Stimulated activated CD4-positive, alpha-beta T cell treated with anti-CD3 and anti-CD28 coated beads, Interleukin-2, amount 100 ng/mL, for 24 hours (primary cell): Measurements from ENCODE around the gene ABLIM1.

Experiments used
- DNase-seq, 2 donors: peaks; one replicate each; pipeline ENCODE4 v3.0.0-alpha.2; 2020

Gene ABLIM1

GRCh38 chr10:114541797-114542160 is 116.3 kb downstream of the ABLIM1 start:
- no peak for DNase-seq

- peak; percentile 61 to 68 for DNase-seq
Observed at GRCh38 chr10:114541081-114541796, 116.8 kb downstream of the ABLIM1 start.

- no peak for DNase-seq
Observed at GRCh38 chr10:114540236-114540635, 117.8 kb downstream of the ABLIM1 start.

- no peak for DNase-seq
Observed at GRCh38 chr10:114539623-114540022, 118.5 kb downstream of the ABLIM1 start.

- DNase-seq = peak; percentile 52 to 68
Observed at GRCh38 chr10:114538181-114538906, 119.7 kb downstream of the ABLIM1 start.

- DNase-seq = no peak
Observed at GRCh38 chr10:114537736-114538135, 120.3 kb downstream of the ABLIM1 start.

GRCh38 chr10:114534571-114534981 is 123.5 kb downstream of the ABLIM1 start:
- DNase-seq = no peak

GRCh38 chr10:114532226-114532625 is 125.8 kb downstream of the ABLIM1 start:
- DNase-seq = no peak

GRCh38 chr10:114526504-114527238 is 131.4 kb downstream of the ABLIM1 start:
- DNase-seq = peak; percentile 81 to 86

- no peak for DNase-seq
Observed at GRCh38 chr10:114526126-114526503, 132.0 kb downstream of the ABLIM1 start.

GRCh38 chr10:114525368-114525949 is 132.6 kb downstream of the ABLIM1 start:
- DNase-seq = no peak

GRCh38 chr10:114523876-114524275 is 134.2 kb downstream of the ABLIM1 start:
- DNase-seq = no peak

GRCh38 chr10:114521255-114521654 is 136.8 kb downstream of the ABLIM1 start:
- DNase-seq = no peak

GRCh38 chr10:114520453-114520852 is 137.6 kb downstream of the ABLIM1 start:
- no peak for DNase-seq

GRCh38 chr10:114519756-114520293 is 138.2 kb downstream of the ABLIM1 start:
- DNase-seq = no peak

- DNase-seq = no peak
Observed at GRCh38 chr10:114519306-114519669, 138.8 kb downstream of the ABLIM1 start.

- no peak for DNase-seq
Observed at GRCh38 chr10:114518401-114519305, 139.4 kb downstream of the ABLIM1 start.

GRCh38 chr10:114517368-114518250 is 140.5 kb downstream of the ABLIM1 start:
- DNase-seq = no peak

GRCh38 chr10:114516356-114516755 is 141.7 kb downstream of the ABLIM1 start:
- no peak for DNase-seq

- DNase-seq = no peak
Observed at GRCh38 chr10:114515298-114515914, 142.7 kb downstream of the ABLIM1 start.

- DNase-seq = no peak
Observed at GRCh38 chr10:114513381-114513792, 144.7 kb downstream of the ABLIM1 start.
